Measurements from ENCODE around the gene TTBK1.

Gene TTBK1

DNA sequence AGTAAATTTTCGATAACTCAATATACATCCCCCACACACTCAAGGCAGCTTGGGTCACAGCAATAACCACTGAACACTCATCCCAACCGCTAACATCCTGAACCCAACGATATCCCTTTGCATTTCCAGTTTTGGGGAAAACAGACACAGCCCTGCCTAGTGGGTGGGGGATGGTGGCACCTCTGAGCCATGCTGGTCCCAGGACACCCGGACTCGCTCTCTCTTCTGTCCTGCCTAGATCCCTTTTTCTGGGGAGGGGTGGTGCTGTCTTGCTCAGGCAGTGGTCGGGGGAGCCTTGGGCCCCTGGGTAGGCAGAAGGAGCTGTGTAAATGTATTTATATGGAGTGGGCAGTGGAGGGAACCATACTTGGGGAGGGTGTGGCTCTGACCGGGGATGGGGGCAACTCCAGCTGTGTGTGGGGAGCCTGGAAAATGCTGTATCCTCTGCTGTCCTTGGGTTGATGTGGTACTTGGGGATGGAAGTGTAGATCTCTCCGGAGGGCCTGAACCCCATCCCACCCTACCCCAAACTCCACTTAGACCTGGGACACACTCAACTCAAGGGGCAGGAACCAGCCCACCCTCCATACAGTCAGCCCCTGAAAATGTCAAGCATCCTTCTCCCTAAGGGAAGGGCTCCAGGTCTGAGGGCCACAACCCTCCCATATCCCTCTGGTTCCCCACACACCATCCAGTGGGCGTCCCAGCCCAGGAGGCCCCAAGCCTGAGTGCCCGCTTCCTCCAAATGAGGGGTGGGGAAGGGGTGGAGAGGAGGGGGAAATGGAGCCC lies 31.0 kb downstream of the TTBK1 start:
- DNase-seq = no peak

DNA sequence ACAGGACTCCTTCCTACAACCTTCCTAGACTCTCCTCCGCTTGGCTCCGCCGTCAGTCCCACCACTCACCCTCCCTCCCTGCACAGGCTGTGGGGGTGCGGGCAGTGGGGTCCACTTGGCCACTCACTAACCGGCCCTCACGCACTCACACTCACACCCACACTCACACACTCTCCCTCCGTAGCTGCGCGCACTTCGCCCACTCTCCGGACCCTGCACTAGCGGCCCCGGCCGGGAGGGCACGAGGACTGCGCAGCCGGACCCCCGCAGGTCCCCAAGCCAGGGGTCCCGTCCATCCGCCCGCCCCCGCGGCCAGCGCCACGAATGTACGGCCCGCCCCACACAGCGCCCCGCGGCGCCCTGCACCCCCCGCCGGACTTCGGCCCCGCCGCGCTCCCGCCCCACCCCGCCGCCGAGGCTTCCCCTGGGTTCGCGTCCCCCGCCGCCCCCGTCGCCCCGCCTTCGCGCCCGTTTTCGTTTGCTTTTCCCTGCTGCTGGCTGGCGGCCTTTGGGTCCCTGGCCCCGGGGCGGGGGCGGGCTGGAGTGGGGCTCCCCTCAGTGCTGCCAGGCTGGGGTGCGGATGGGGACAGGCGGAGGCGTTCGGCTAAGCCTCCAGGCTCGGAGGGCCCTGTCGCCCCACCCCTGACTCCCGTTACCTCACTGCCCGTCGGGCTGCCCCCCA lies 31.8 kb downstream of the TTBK1 start:
- peak; percentile 31 for DNase-seq

GRCh38 chr6:43275801-43276576 lies 32.7 kb downstream of the TTBK1 start:
- DNase-seq = peak; percentile 32

GRCh38 chr6:43276577-43277305 lies 33.5 kb downstream of the TTBK1 start:
- no peak for DNase-seq

DNA sequence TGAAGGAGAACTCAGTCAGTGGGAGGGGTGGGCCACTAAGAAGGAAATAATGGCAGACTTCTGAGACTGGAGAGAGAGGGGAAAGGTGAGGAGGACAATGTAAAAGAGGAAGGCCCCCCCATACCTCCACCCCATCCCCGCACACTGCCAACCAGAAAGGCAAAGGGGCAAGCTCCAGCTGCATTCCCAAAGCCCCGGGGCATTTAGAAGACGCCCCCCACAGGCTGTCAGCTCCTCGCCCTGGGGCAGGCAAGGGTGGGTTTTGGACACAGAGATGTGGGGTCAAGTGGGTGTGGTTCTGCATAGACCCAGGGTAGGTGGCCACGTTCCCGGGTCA lies 34.0 kb downstream of the TTBK1 start:
- no peak for DNase-seq

GRCh38 chr6:43277643-43278523 lies 34.6 kb downstream of the TTBK1 start:
- DNase-seq = no peak

DNA sequence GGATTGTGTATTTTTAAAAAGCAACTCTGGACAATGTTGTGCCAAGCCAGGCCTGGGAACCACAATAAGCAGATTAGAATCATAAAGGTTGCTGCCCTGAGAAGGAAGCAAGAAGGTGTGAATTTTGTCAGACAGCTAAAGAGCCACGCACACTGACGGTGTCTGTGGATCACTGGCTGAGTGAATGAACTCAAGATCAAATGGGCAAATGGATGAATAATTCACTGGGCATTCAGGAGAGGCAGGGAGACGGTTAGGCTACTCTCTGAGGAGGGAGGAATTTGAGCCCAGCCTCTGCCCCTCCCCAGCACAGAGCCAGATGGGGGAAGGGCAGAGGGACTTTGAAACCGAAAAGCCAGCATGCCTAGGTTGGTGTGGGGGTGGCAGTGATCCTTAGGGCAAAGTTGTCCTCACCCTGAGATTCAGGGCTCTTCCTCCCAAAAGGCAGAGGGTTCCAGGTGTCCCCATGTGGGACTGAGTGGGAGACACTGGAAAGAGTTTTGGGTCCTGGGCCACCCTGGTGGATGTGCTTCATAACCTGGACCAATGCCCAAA lies 35.3 kb downstream of the TTBK1 start:
- DNase-seq = no peak

- no peak for DNase-seq
Measured at GRCh38 chr6:43280234-43280633, 37.0 kb downstream of the TTBK1 start.

DNA sequence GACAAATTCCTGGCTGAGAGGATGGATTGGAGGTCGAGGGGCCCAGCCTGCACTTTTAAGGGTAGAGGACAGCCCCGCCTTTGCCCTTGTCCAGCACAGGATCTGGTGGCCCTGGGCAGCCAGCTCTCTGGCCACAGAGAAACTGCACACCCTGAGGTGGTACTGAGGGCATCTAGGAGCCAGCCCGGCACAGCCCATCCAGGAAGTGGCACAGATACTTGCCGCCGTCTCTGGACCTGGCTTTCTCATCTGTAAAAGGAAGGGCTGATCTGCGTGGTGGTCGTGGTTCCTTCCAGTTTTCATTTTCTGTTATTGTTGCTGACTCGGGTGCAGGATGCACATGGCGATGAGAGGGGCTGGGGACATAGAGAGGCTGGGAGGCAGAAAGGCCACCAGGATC lies 38.8 kb downstream of the TTBK1 start:
- no peak for DNase-seq

- no peak for DNase-seq
Measured at GRCh38 chr6:43282636-43283513, 39.6 kb downstream of the TTBK1 start.

GRCh38 chr6:43283514-43283901 lies 40.2 kb downstream of the TTBK1 start:
- DNase-seq = no peak

DNA sequence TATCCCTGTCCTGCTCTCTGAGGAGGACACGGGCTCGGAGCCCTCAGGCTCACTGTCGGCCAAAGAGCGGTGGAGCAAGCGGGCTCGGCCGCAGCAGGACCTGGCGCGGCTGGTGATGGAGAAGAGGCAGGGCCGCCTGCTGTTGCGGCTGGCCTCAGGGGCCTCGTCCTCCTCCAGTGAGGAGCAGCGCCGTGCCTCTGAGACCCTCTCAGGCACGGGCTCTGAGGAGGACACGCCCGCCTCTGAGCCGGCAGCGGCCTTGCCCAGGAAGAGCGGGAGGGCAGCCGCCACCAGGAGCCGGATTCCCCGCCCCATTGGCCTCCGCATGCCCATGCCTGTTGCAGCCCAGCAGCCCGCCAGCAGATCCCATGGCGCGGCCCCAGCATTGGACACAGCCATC lies 40.6 kb downstream of the TTBK1 start:
- DNase-seq = no peak

DNA sequence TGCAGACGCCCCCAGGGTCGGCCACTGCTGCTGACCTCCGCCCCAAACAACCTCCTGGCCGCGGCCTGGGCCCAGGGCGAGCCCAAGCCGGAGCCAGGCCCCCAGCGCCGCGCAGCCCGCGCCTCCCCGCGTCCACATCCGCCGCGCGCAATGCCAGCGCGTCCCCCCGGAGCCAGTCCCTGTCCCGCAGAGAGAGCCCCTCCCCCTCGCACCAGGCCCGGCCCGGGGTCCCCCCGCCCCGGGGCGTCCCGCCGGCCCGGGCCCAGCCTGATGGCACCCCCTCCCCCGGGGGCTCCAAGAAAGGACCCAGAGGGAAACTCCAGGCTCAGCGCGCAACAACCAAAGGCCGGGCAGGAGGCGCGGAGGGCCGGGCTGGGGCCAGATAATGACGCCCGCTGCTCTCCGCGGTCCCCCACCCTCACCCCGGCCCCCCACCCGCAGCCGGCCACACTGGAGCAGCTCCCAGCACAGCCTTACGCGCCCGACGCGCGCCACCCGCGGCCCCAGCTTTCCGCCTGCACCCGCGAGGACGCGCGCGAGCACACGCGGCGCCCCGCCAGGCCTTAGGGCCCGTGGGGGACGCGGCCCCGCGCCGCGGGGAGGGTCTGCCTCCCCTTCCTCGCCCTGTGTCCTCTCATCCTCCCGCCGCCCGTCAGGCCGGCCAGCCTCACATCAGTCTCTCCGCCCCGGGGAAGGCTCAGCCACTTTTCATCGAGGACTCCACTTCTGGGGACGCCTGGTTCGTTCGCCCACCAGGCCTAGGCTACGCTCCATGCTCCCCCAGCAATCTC lies 41.9 kb downstream of the TTBK1 start:
- DNase-seq = no peak

- no peak for DNase-seq
Measured at GRCh38 chr6:43285832-43286231, 42.6 kb downstream of the TTBK1 start.

DNA sequence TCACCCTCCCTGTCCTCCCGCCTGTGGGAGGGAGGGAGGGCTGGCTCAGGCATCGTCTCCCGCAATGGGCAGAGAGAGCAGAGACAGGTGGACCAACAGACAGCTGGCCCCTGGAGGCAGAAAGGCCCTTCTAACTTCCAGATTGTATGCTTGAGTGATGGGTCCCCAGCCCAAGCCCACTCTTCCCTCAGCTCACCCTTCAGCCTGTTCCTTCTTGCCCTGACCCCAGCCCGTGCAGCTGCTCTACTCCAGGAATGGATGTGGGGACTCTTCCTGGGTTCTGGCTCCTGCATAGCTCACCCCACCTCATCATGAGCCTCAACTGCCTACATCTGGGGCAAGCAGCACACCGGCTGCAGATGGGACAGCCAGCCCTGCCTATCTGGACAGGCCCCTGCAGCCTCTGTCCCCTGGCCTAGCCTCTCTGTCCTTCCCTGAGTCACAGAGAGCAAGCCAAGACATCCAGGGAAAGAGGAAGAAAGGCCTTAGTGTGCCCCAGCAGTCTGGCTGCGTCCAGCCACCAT lies 43.2 kb downstream of the TTBK1 start:
- DNase-seq = no peak

- no peak for DNase-seq
Measured at GRCh38 chr6:43286980-43287716, 43.9 kb downstream of the TTBK1 start.

- no peak for DNase-seq
Measured at GRCh38 chr6:43287717-43288679, 44.7 kb downstream of the TTBK1 start.

Measured in activated CD4-positive, alpha-beta T cell treated with anti-CD3 and anti-CD28 coated beads for 48 hours (primary cell).